GM12872 (cell line): ENCODE data around the gene EFCAB11.

Source experiments
- CTCF ChIP-seq: IDR thresholded peaks from 3 replicates; pipeline ENCODE4 v1.5.1; 2011; ENCODE audit warnings: low read depth, mild to moderate bottlenecking, low read length, moderate library complexity; ENCODE audit not compliant: insufficient read depth

Gene EFCAB11

GRCh38 chr14:89826596-89826995 lies 127.9 kb downstream of the EFCAB11 start:
- TF ChIP-seq CTCF, result no peak

GRCh38 chr14:89823743-89824142 lies 130.8 kb downstream of the EFCAB11 start:
- no peak for TF ChIP-seq CTCF

- no peak for TF ChIP-seq CTCF
Measured at GRCh38 chr14:89814126-89814525, 140.4 kb downstream of the EFCAB11 start.

GRCh38 chr14:89813617-89814031 lies 140.9 kb downstream of the EFCAB11 start:
- TF ChIP-seq CTCF, result no peak

GRCh38 chr14:89811954-89812575 lies 142.5 kb downstream of the EFCAB11 start:
- TF ChIP-seq CTCF, result no peak

GRCh38 chr14:89810101-89810500 lies 144.4 kb downstream of the EFCAB11 start:
- TF ChIP-seq CTCF, result no peak

- TF ChIP-seq CTCF, result no peak
Measured at GRCh38 chr14:89807892-89808291, 146.6 kb downstream of the EFCAB11 start.

- no peak for TF ChIP-seq CTCF
Measured at GRCh38 chr14:89807151-89807550, 147.4 kb downstream of the EFCAB11 start.
